Measurements from ENCODE around the gene RPP25L. TPM values are rescaled to one million over a fixed set of nuclear protein-coding genes. Genes with fewer than 3 reads are reported as not detected.

RPP25L gene
- total RNA-seq, 1 experiment from 2014 or later: 40.3 TPM

DNA sequence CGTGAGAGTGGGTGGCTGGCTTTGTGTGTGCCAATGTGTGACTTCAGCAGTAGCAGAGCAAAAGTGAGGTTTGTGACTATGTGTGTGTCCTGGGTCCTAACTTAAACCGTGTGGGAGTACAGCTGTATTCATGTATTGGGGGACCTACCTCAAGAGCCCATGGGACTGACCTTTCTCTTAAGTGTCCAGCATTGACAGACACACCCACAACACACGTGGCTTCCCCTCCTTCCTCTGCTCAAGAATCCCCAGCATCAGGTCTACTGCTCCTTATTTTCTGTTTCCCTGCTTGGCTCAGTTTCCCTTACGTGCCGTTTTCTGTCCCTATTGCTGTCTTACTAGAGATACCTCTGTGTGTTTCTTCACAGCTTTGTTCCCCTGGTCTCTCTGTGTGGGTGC is 40.7 kb upstream of the RPP25L start:
- H3K4me2 ChIP-seq (ENCODE audit: low read depth, low read length, poor library complexity, severe bottlenecking): no peak overlapping the region
- no peak overlapping the region for H3K9ac ChIP-seq (ENCODE audit: low read length)

DNA sequence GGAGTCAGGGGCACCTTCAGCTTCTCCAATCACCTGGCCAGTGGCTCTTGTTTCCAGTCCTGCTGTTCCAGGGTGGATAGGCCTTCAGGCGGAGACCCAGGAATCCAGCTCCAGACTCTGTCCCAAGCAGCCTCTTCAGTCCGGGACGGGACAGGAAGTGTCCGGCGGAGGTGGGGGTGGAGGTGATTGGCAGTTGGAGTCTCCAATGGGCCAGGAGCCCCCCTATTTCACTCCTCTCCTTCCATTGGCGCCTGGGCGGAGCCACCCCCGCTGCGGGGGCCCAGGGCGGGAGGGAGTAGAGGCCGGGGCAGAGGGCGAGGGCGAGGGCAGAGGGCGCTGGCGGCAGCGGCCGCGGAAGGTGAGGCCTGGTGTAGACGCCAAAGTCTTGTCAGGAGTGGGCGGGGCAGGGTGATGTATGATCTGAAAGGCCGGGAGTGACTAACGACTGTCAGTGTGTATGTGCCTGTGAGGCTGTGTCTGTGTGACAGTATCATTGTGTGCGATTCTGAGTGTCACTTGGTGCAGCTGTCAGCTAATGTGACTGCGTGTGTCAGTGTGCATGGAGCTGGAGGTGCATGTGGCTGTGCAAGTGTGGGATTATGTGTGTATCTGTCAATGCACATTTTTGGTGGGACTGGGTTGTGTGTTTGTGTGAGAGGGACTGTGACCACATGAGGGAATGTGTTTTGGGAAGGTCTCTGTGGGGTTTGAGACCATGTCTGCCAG is 40.1 kb upstream of the RPP25L start, which contains the start of gene IL11RA:
Gene IL11RA (plus strand): TSS at position 310 of the 726 bp plus-strand sequence. CDS start 3,033 bp downstream, outside the sequence.
- H3K9me2 ChIP-seq (replicated peaks; ENCODE audit: insufficient read depth, low read length): no peaks in the 10 kb centered on the region
- no peak within 1 kb of the TSS for H3K4me3 ChIP-seq (ENCODE audit: low read length)
- no peak within 1 kb of the TSS for H2AFZ ChIP-seq (ENCODE audit: low read length)
- H3K79me2 ChIP-seq (ENCODE audit: low read length): peaks cover 11% of the 10 kb centered on the region
- peaks cover 5% of the 10 kb centered on the region; the same call in 1 of the 2 replicates for H3K36me3 ChIP-seq (ENCODE audit: insufficient read depth, low read length)
- no peak within 1 kb of the TSS for H3K9ac ChIP-seq (ENCODE audit: low read length)
- DNase-seq: no peak
- H3K27me3 ChIP-seq (ENCODE audit: low read length): no peaks in the 10 kb centered on the region
- H3K4me1 ChIP-seq (ENCODE audit: low read length): peaks cover 10% of the 10 kb centered on the region
- no peak within 1 kb of the TSS for H3K4me2 ChIP-seq (ENCODE audit: low read depth, low read length, poor library complexity, severe bottlenecking)
- H3K9me3 ChIP-seq (ENCODE audit: low read length): no peaks in the 10 kb centered on the region
- H3K27ac ChIP-seq (ENCODE audit: low read length): no peak within 1 kb of the TSS
- no peaks in the 10 kb centered on the region; the same call in 1 of the 2 replicates for H4K20me1 ChIP-seq (ENCODE audit: insufficient read depth, low read depth, low read length)

More for the DNA sequence above, 40.7 kb upstream of the RPP25L start:
- no peaks in the 10 kb centered on the region for H3K9me3 ChIP-seq (ENCODE audit: low read length)
- peaks cover 5% of the 10 kb centered on the region for H3K4me1 ChIP-seq (ENCODE audit: low read length)
- no peak for DNase-seq
- no peak overlapping the region for H2AFZ ChIP-seq (ENCODE audit: low read length)
- H3K4me3 ChIP-seq (ENCODE audit: low read length): no peak overlapping the region
- peaks cover 6% of the 10 kb centered on the region for H3K79me2 ChIP-seq (ENCODE audit: low read length)
- no peaks in the 10 kb centered on the region for H3K9me2 ChIP-seq (replicated peaks; ENCODE audit: insufficient read depth, low read length)
- H3K27me3 ChIP-seq (ENCODE audit: low read length): no peaks in the 10 kb centered on the region
- no peaks in the 10 kb centered on the region; the same call in 1 of the 2 replicates for H4K20me1 ChIP-seq (ENCODE audit: insufficient read depth, low read depth, low read length)
- H3K27ac ChIP-seq (ENCODE audit: low read length): no peak overlapping the region
- peaks cover 5% of the 10 kb centered on the region; the same call in 1 of the 2 replicates for H3K36me3 ChIP-seq (ENCODE audit: insufficient read depth, low read length)

DNA sequence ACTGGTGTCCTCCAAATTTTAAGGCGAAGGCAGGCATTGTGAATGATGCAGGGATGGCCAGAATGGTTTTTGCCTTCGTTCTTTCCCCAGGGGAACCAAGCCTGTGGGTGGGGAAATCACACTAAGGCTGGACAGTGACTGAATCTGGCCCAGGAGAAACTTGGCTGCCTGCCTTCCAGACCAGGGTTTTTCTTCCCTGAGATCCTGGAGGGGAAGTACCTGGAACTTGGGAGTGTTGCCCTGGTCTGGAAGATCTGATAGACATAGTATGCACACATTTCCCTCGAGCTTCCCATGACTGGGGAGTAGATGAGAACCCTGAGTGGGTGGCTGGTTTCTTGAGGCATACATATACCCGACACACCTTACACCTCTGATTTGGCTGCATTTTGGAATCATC is 39.4 kb upstream of the RPP25L start:
- DNase-seq: no peak
- H3K9ac ChIP-seq (ENCODE audit: low read length): no peak overlapping the region
- H3K79me2 ChIP-seq (ENCODE audit: low read length): peaks cover 12% of the 10 kb centered on the region
- no peak overlapping the region for H3K4me2 ChIP-seq (ENCODE audit: low read depth, low read length, poor library complexity, severe bottlenecking)
- peaks cover 5% of the 10 kb centered on the region; the same call in 1 of the 2 replicates for H3K36me3 ChIP-seq (ENCODE audit: insufficient read depth, low read length)
- no peaks in the 10 kb centered on the region for H3K27me3 ChIP-seq (ENCODE audit: low read length)
- no peaks in the 10 kb centered on the region for H3K9me2 ChIP-seq (replicated peaks; ENCODE audit: insufficient read depth, low read length)
- no peak overlapping the region for H3K4me3 ChIP-seq (ENCODE audit: low read length)
- H3K4me1 ChIP-seq (ENCODE audit: low read length): peaks cover 11% of the 10 kb centered on the region
- no peaks in the 10 kb centered on the region; the same call in 1 of the 2 replicates for H4K20me1 ChIP-seq (ENCODE audit: insufficient read depth, low read depth, low read length)
- H3K9me3 ChIP-seq (ENCODE audit: low read length): no peaks in the 10 kb centered on the region
- no peak overlapping the region for H3K27ac ChIP-seq (ENCODE audit: low read length)
- H2AFZ ChIP-seq (ENCODE audit: low read length): no peak overlapping the region

DNA sequence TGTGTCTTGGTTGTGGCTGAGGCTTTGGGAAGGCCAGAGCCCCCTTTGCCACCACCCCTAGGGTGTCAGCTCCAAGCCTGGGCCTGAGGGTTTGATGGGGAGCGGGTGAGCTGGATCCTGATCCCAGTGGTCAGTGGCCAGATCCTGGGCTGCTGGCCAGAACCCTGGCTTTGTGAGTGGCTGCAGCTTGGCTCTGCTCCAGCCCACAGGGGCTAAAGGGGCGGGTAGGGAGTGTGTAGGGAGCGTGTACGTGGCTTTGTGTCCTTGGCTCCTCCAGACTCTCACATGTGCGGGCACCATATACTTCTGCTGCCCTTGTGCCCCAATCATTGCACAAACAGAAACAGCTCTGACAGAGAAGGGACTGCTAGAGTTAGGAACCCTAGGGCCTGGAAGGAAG is 38.9 kb upstream of the RPP25L start:
- no peak overlapping the region for H3K4me3 ChIP-seq (ENCODE audit: low read length)
- no peak overlapping the region for H2AFZ ChIP-seq (ENCODE audit: low read length)
- DNase-seq: no peak
- H3K9me2 ChIP-seq (replicated peaks; ENCODE audit: insufficient read depth, low read length): no peaks in the 10 kb centered on the region
- no peaks in the 10 kb centered on the region for H3K27me3 ChIP-seq (ENCODE audit: low read length)
- peaks cover 12% of the 10 kb centered on the region for H3K79me2 ChIP-seq (ENCODE audit: low read length)
- no peaks in the 10 kb centered on the region; the same call in 1 of the 2 replicates for H4K20me1 ChIP-seq (ENCODE audit: insufficient read depth, low read depth, low read length)
- no peaks in the 10 kb centered on the region for H3K9me3 ChIP-seq (ENCODE audit: low read length)
- peaks cover 15% of the 10 kb centered on the region for H3K4me1 ChIP-seq (ENCODE audit: low read length)
- H3K9ac ChIP-seq (ENCODE audit: low read length): no peak overlapping the region
- H3K27ac ChIP-seq (ENCODE audit: low read length): no peak overlapping the region
- H3K36me3 ChIP-seq (ENCODE audit: insufficient read depth, low read length): peaks cover 5% of the 10 kb centered on the region; the same call in 1 of the 2 replicates
- no peak overlapping the region for H3K4me2 ChIP-seq (ENCODE audit: low read depth, low read length, poor library complexity, severe bottlenecking)

DNA sequence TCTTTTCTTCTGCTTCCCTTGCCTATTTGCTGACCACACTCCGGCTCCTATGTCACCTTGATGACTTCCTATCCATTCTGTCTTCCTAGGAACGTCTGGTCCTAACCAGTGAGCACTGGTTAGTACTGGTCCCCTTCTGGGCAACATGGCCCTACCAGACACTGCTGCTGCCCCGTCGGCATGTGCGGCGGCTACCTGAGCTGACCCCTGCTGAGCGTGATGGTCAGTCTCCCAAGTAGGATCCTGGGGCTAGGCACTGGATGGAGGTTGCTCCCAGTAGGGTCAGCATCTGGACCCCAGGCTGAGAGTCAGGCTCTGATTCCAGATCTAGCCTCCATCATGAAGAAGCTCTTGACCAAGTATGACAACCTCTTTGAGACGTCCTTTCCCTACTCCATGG is 36.8 kb upstream of the RPP25L start:
- Histone ChIP-seq H3K79me2 (ENCODE audit: low read length) (peaks cover 12% of the 10 kb centered on the region), H3K4me1 (ENCODE audit: low read length) (peaks cover 15% of the 10 kb centered on the region), H3K27ac (ENCODE audit: low read length) (no peak overlapping the region), H3K9me2 (replicated peaks; ENCODE audit: insufficient read depth, low read length) (no peaks in the 10 kb centered on the region), H3K4me2 (ENCODE audit: low read depth, low read length, poor library complexity, severe bottlenecking) (no peak overlapping the region), H3K4me3 (ENCODE audit: low read length) (no peak overlapping the region), H4K20me1 (ENCODE audit: insufficient read depth, low read depth, low read length) (no peaks in the 10 kb centered on the region; the same call in 1 of the 2 replicates), H2AFZ (ENCODE audit: low read length) (no peak overlapping the region), H3K36me3 (ENCODE audit: insufficient read depth, low read length) (peaks cover 5% of the 10 kb centered on the region; the same call in 1 of the 2 replicates), H3K9me3 (ENCODE audit: low read length) (no peaks in the 10 kb centered on the region), H3K27me3 (ENCODE audit: low read length) (no peaks in the 10 kb centered on the region), H3K9ac (ENCODE audit: low read length) (no peak overlapping the region)
- no peak for DNase-seq

DNA sequence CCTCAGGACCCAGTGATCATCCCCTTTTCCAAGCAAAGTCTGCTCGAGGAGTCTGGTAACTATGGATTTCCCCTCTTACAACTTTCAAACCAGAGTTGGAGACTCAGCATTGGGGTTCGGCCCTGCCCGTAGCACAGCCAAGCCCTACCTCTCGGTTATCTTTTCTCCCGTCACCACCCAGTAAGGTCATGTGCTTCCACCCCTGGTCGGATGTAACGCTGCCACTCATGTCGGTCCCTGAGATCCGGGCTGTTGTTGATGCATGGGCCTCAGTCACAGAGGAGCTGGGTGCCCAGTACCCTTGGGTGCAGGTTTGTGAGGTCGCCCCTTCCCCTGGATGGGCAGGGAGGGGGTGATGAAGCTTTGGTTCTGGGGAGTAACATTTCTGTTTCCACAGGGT is 35.8 kb upstream of the RPP25L start:
- H3K36me3 ChIP-seq (ENCODE audit: insufficient read depth, low read length): peaks cover 5% of the 10 kb centered on the region; the same call in 1 of the 2 replicates
- peak overlapping the region; percentile 88 for H3K4me3 ChIP-seq (ENCODE audit: low read length)
- H3K4me2 ChIP-seq (ENCODE audit: low read depth, low read length, poor library complexity, severe bottlenecking): peak overlapping the region; percentile 78
- peaks cover 12% of the 10 kb centered on the region for H3K79me2 ChIP-seq (ENCODE audit: low read length)
- no peak overlapping the region for H2AFZ ChIP-seq (ENCODE audit: low read length)
- no peaks in the 10 kb centered on the region for H3K9me3 ChIP-seq (ENCODE audit: low read length)
- no peak overlapping the region for H3K27ac ChIP-seq (ENCODE audit: low read length)
- no peaks in the 10 kb centered on the region for H3K9me2 ChIP-seq (replicated peaks; ENCODE audit: insufficient read depth, low read length)
- no peaks in the 10 kb centered on the region; the same call in 1 of the 2 replicates for H4K20me1 ChIP-seq (ENCODE audit: insufficient read depth, low read depth, low read length)
- no peak for DNase-seq
- H3K9ac ChIP-seq (ENCODE audit: low read length): peak overlapping the region; percentile 89
- H3K27me3 ChIP-seq (ENCODE audit: low read length): no peaks in the 10 kb centered on the region
- H3K4me1 ChIP-seq (ENCODE audit: low read length): peaks cover 15% of the 10 kb centered on the region

DNA sequence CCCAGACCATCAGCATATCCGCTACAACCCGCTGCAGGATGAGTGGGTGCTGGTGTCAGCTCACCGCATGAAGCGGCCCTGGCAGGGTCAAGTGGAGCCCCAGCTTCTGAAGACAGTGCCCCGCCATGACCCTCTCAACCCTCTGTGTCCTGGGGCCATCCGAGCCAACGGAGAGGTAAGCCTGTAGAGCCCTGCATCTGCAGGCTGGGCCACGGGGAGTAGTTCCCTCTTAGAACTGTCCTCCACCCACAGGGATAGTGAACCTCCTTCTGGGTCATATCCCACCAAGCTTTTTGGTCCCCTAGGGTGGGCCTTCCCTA is 35.1 kb upstream of the RPP25L start:
- Histone ChIP-seq H3K4me1 (ENCODE audit: low read length) (peaks cover 15% of the 10 kb centered on the region), H2AFZ (ENCODE audit: low read length) (peak overlapping the region; percentile 89; the same call in 1 of the 2 replicates), H3K36me3 (ENCODE audit: insufficient read depth, low read length) (peaks cover 5% of the 10 kb centered on the region; the same call in 1 of the 2 replicates), H3K79me2 (ENCODE audit: low read length) (peaks cover 12% of the 10 kb centered on the region), H3K9me2 (replicated peaks; ENCODE audit: insufficient read depth, low read length) (no peaks in the 10 kb centered on the region), H4K20me1 (ENCODE audit: insufficient read depth, low read depth, low read length) (no peaks in the 10 kb centered on the region; the same call in 1 of the 2 replicates), H3K4me2 (ENCODE audit: low read depth, low read length, poor library complexity, severe bottlenecking) (peak overlapping the region; percentile 78), H3K27ac (ENCODE audit: low read length) (no peak overlapping the region), H3K4me3 (ENCODE audit: low read length) (peak overlapping the region; percentile 88), H3K9me3 (ENCODE audit: low read length) (no peaks in the 10 kb centered on the region), H3K27me3 (ENCODE audit: low read length) (no peaks in the 10 kb centered on the region), H3K9ac (ENCODE audit: low read length) (peak overlapping the region; percentile 89)
- DNase-seq: no peak

DNA sequence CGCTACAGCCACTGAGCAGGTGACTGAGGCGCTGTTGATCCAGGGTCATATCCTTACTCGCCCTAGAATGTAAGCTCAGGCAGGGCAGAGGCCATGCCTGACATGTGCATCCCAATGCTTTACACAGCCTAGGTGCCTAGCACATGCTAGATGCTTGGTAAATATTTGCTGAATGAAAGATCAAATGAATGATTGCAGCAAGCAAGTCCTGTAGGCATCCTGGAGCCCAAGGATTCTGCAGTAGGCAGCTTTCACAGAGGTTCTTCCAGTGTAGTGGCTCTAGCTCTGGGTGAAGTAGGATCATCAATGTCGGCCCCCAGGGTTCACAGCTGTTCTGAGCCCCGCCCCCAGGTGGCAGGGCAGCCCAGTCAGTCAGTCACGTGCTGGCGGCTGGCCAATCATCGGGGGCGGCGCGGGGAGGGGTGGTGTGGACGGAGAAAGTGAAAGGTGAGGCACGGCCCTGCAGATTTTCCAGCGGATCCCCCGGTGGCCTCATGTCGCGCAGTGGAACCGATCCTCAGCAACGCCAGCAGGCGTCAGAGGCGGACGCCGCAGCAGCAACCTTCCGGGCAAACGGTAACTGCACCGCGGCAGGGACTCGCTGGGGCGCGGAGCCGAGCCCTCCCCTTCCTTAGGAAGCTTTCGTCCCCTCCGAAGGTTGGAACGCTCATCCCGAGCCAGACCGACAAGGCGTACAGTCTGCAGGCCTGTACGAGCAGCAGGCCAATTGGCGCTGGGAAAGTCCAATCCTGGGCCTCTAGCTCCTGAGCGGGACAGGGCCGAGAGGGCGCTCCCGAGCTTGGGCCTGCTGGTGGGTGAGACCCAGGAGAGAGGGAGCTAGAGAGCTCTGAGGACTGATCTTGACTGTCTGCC is 34.5 kb upstream of the RPP25L start, which contains the start of gene GALT:
Gene GALT (plus strand): TSS at position 465 of the 873 bp plus-strand sequence. CDS start 30 bp downstream, at position 495.
- H3K27me3 ChIP-seq (ENCODE audit: low read length): no peaks in the 10 kb centered on the region
- H3K79me2 ChIP-seq (ENCODE audit: low read length): peaks cover 12% of the 10 kb centered on the region
- DNase-seq: peak; percentile 97
- peak within 1 kb of the TSS; percentile 89 for H2AFZ ChIP-seq (ENCODE audit: low read length)
- H3K4me3 ChIP-seq (ENCODE audit: low read length): peak within 1 kb of the TSS; percentile 88
- peak within 1 kb of the TSS; percentile 89 for H3K9ac ChIP-seq (ENCODE audit: low read length)
- H3K27ac ChIP-seq (ENCODE audit: low read length): no peak within 1 kb of the TSS
- no peaks in the 10 kb centered on the region; the same call in 1 of the 2 replicates for H4K20me1 ChIP-seq (ENCODE audit: insufficient read depth, low read depth, low read length)
- H3K36me3 ChIP-seq (ENCODE audit: insufficient read depth, low read length): peaks cover 5% of the 10 kb centered on the region; the same call in 1 of the 2 replicates
- no peaks in the 10 kb centered on the region for H3K9me3 ChIP-seq (ENCODE audit: low read length)
- peaks cover 15% of the 10 kb centered on the region for H3K4me1 ChIP-seq (ENCODE audit: low read length)
- peak within 1 kb of the TSS; percentile 78 for H3K4me2 ChIP-seq (ENCODE audit: low read depth, low read length, poor library complexity, severe bottlenecking)
- no peaks in the 10 kb centered on the region for H3K9me2 ChIP-seq (replicated peaks; ENCODE audit: insufficient read depth, low read length)

Data from Karpas-422 (cell line).